ENCODE measurements around the gene NSUN7. TPM values are rescaled to one million over a fixed set of nuclear protein-coding genes. Genes with fewer than 3 reads are reported as not detected.
A peak's percentile ranks its signal among the peaks of the same experiment; 100 is the strongest.

Gene NSUN7
- total RNA-seq, 3 donors from 2014 or later (not counting 1 experiment from before 2014, with no cell fraction given): 0.14 to 0.23 TPM; not detected in 1

DNA sequence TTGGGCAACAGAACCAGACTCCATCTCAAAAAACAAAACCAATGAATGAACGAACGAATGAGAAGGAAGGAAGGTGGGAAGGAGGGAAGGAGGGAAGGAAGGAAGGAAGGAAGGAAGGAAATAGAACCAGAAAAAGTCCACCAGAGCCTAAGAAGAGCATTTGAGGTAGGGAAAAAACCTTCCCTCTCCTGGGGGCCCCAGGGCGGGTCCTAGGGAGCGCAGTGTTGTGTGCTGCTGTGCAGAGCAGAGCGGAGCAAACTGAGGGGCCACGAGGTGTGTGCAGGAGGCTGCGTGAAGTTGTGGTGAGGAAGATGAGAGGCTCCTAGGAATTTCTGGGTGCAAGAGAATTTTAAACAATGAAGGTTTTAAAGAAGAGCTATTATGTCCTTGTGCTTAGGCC is 16.0 kb upstream of the NSUN7 start:
- TF ChIP-seq, protein P1, sequence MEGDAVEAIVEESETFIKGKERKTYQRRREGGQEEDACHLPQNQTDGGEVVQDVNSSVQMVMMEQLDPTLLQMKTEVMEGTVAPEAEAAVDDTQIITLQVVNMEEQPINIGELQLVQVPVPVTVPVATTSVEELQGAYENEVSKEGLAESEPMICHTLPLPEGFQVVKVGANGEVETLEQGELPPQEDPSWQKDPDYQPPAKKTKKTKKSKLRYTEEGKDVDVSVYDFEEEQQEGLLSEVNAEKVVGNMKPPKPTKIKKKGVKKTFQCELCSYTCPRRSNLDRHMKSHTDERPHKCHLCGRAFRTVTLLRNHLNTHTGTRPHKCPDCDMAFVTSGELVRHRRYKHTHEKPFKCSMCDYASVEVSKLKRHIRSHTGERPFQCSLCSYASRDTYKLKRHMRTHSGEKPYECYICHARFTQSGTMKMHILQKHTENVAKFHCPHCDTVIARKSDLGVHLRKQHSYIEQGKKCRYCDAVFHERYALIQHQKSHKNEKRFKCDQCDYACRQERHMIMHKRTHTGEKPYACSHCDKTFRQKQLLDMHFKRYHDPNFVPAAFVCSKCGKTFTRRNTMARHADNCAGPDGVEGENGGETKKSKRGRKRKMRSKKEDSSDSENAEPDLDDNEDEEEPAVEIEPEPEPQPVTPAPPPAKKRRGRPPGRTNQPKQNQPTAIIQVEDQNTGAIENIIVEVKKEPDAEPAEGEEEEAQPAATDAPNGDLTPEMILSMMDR (IDR thresholded peaks at IDR 0.05): no peak
- H3K4me3 ChIP-seq (ENCODE audit: low read length): no peak overlapping the region
- H3K36me3 ChIP-seq (ENCODE audit: control insufficient read depth, insufficient read depth, low read length): no peaks in the 10 kb centered on the region
- intact Hi-C loops (cut with micrococcal nuclease): no loop called here
- no peak for ATAC-seq
- Mint-ChIP-seq H3K9me3 (no peaks in the 10 kb centered on the region), H3K27me3 (ENCODE audit: low read depth in 2 of 2) (peaks cover 0 to 3% of the 10 kb centered on the region in 2 donors), H3K27ac (no peak overlapping the region), H3K36me3 (no peaks in the 10 kb centered on the region), H3K4me1 (no peaks in the 10 kb centered on the region), H3K4me3 (no peak overlapping the region)
- H3K27me3 ChIP-seq (ENCODE audit: control insufficient read depth, insufficient read depth, low read length): no peaks in the 10 kb centered on the region
- H3K27ac ChIP-seq (ENCODE audit: low read length): no peak overlapping the region
- DNase-seq: no peak
- no peaks in the 10 kb centered on the region for H3K9me3 ChIP-seq (ENCODE audit: control insufficient read depth, insufficient read depth, low read length)
- 77% methylated on average over 7 of the region's 7 CpGs for WGBS (ENCODE audit: insufficient coverage)
- no peaks in the 10 kb centered on the region for H3K4me1 ChIP-seq (ENCODE audit: control insufficient read depth, insufficient read depth, low read length)

GRCh38 chr4:40734497-40734896 is 15.3 kb upstream of the NSUN7 start:
- H3K27ac ChIP-seq (ENCODE audit: low read length): no peak overlapping the region
- no peaks in the 10 kb centered on the region for H3K4me1 ChIP-seq (ENCODE audit: control insufficient read depth, insufficient read depth, low read length)
- TF ChIP-seq, protein P1 (IDR thresholded peaks at IDR 0.05): no peak
- 85% methylated on average over 5 of the region's 5 CpGs for WGBS (ENCODE audit: insufficient coverage)
- no peaks in the 10 kb centered on the region for H3K9me3 ChIP-seq (ENCODE audit: control insufficient read depth, insufficient read depth, low read length)
- ATAC-seq: no peak
- no peaks in the 10 kb centered on the region for H3K36me3 ChIP-seq (ENCODE audit: control insufficient read depth, insufficient read depth, low read length)
- intact Hi-C loops (cut with micrococcal nuclease): no loop called here
- no peaks in the 10 kb centered on the region for H3K36me3 Mint-ChIP-seq
- H3K9me3 Mint-ChIP-seq: no peaks in the 10 kb centered on the region
- no peak overlapping the region for H3K4me3 Mint-ChIP-seq
- H3K27me3 ChIP-seq (ENCODE audit: control insufficient read depth, insufficient read depth, low read length): no peaks in the 10 kb centered on the region
- no peak overlapping the region for H3K4me3 ChIP-seq (ENCODE audit: low read length)
- peaks cover 0 to 3% of the 10 kb centered on the region in 2 donors for H3K27me3 Mint-ChIP-seq (ENCODE audit: low read depth in 2 of 2)
- DNase-seq: no peak
- no peak overlapping the region for H3K27ac Mint-ChIP-seq
- H3K4me1 Mint-ChIP-seq: no peaks in the 10 kb centered on the region

DNA sequence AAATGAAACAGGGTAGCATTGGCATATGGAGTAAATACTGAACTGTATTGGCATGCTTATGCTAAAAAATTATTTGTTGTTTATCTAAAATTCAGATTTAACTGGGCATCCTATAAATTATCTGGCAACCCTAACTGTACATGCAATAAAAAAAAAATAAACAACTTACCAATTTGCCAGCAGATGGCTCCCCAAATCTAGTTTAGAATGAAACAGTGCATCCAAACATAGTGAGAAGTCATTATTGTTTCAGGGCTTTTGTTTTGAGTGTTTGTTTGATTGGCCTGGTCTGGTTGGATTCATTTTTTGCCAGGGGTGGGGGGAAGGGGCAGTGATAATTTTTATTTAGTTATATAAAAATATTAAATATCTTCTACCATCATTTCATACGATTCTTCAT is 12.8 kb upstream of the NSUN7 start:
- no peak overlapping the region for H3K4me3 Mint-ChIP-seq
- TF ChIP-seq, protein P1 (IDR thresholded peaks at IDR 0.05): no peak
- Histone ChIP-seq H3K27me3 (ENCODE audit: control insufficient read depth, insufficient read depth, low read length) (no peaks in the 10 kb centered on the region), H3K27ac (ENCODE audit: low read length) (no peak overlapping the region), H3K4me1 (ENCODE audit: control insufficient read depth, insufficient read depth, low read length) (no peaks in the 10 kb centered on the region), H3K36me3 (ENCODE audit: control insufficient read depth, insufficient read depth, low read length) (no peaks in the 10 kb centered on the region), H3K9me3 (ENCODE audit: control insufficient read depth, insufficient read depth, low read length) (no peaks in the 10 kb centered on the region), H3K4me3 (ENCODE audit: low read length) (no peak overlapping the region)
- no peaks in the 10 kb centered on the region for H3K9me3 Mint-ChIP-seq
- peaks cover 0 to 3% of the 10 kb centered on the region in 2 donors for H3K27me3 Mint-ChIP-seq (ENCODE audit: low read depth in 2 of 2)
- H3K4me1 Mint-ChIP-seq: no peaks in the 10 kb centered on the region
- ATAC-seq: no peak
- no peak overlapping the region for H3K27ac Mint-ChIP-seq
- no CpG with 5 or more reads among the region's 1 CpG for WGBS (ENCODE audit: insufficient coverage)
- DNase-seq: peak in 1 of 2 donors; percentile 23
- intact Hi-C loops (cut with micrococcal nuclease): no loop called here
- no peaks in the 10 kb centered on the region for H3K36me3 Mint-ChIP-seq

DNA sequence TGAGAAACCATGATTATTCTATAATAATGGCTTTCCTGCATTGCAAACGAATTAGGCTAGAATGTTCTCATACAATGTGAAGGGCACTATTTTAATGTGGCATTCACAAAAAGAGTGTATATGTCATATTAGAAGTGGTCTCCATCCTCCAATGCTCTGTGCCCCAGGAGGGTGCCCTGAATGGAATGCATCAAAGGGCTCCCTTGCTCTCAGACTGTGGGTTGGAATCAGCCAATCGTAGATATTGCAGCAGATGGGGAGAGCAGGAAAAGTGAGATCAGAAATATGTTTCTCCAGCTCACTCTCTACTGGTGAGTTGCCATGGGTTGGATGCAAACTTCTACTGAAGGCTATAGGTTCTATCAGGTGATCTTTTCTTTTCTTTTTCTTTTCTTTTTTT is 11.9 kb upstream of the NSUN7 start:
- DNase-seq (no peak), ATAC-seq (no peak)
- intact Hi-C loops (cut with micrococcal nuclease): no loop called here
- no peak overlapping the region for H3K27ac ChIP-seq (ENCODE audit: low read length)
- TF ChIP-seq, protein P1 (IDR thresholded peaks at IDR 0.05): no peak
- H3K9me3 ChIP-seq (ENCODE audit: control insufficient read depth, insufficient read depth, low read length): no peaks in the 10 kb centered on the region
- WGBS (ENCODE audit: insufficient coverage): 70% methylated on average over 2 of the region's 2 CpGs
- Mint-ChIP-seq H3K4me3 (no peak overlapping the region), H3K27me3 (ENCODE audit: low read depth in 2 of 2) (peaks cover 0 to 3% of the 10 kb centered on the region in 2 donors), H3K36me3 (no peaks in the 10 kb centered on the region), H3K9me3 (no peaks in the 10 kb centered on the region), H3K27ac (no peak overlapping the region), H3K4me1 (no peaks in the 10 kb centered on the region)
- H3K27me3 ChIP-seq (ENCODE audit: control insufficient read depth, insufficient read depth, low read length): no peaks in the 10 kb centered on the region
- no peak overlapping the region for H3K4me3 ChIP-seq (ENCODE audit: low read length)
- H3K4me1 ChIP-seq (ENCODE audit: control insufficient read depth, insufficient read depth, low read length): no peaks in the 10 kb centered on the region
- H3K36me3 ChIP-seq (ENCODE audit: control insufficient read depth, insufficient read depth, low read length): no peaks in the 10 kb centered on the region
